Esophagus (tissue), 2 donors: Measurements from ENCODE around the gene IL17RB. TPM values are rescaled to one million over a fixed set of nuclear protein-coding genes. Genes with fewer than 3 reads are reported as not detected.

Experiments
- H3K27ac ChIP-seq, 2 donors: one replicate each; pipeline ENCODE4 v1.5.1; 2013; ENCODE audit warnings: low read depth in 2 of 2, mild to moderate bottlenecking in 2 of 2, inconsistent platforms in 1 of 2, low read length in 1 of 2, moderate library complexity in 1 of 2
- H3K27me3 ChIP-seq, 2 donors: one replicate each; pipeline ENCODE4 v1.6.1; 2013; ENCODE audit warnings: low read length in 2 of 2, control low read depth in 1 of 2, mild to moderate bottlenecking in 1 of 2; ENCODE audit not compliant: insufficient read depth in 2 of 2, control insufficient read depth in 1 of 2
- H3K36me3 ChIP-seq, 2 donors: one replicate each; pipeline ENCODE4 v1.6.1; 2013; ENCODE audit warnings: low read length in 1 of 2; ENCODE audit not compliant: control insufficient read depth in 2 of 2, insufficient read depth in 2 of 2
- H3K4me1 ChIP-seq, 2 donors: one replicate each; pipeline ENCODE4 v1.6.1; 2013; ENCODE audit warnings: low read length in 1 of 2; ENCODE audit not compliant: control insufficient read depth in 2 of 2, insufficient read depth in 2 of 2
- H3K4me3 ChIP-seq, 2 donors: one replicate each; pipeline ENCODE4 v1.5.1; 2013; ENCODE audit warnings: low read length in 2 of 2, mild to moderate bottlenecking in 2 of 2, low read depth in 1 of 2, moderate library complexity in 1 of 2
- H3K9me3 ChIP-seq, 2 donors: one replicate each; pipeline ENCODE4 v1.6.1; 2013; ENCODE audit warnings: mild to moderate bottlenecking in 2 of 2, low read depth in 1 of 2, low read length in 1 of 2, moderate library complexity in 1 of 2; ENCODE audit not compliant: control insufficient read depth in 2 of 2, insufficient read depth in 1 of 2
- WGBS, 2 donors: extraction: QIAGEN DNeasy Blood & Tissue Kit; methylation state at CpG; one replicate each; pipeline ENCODE4 v1.1.7; 2013; 5-methylcytosine and 5-hydroxymethylcytosine counted together
- polyA plus RNA-seq, 2 donors: library from polyadenylated mRNA; stranded (reverse); fragments of 200-250 nt; gene quantifications; one replicate each; pipeline ENCODE4 v1.2.3, GENCODE V29; 2013
- donor health status: healthy with polysubstance abuse.
- donor health status: Bipolar disorder and iron deficiency.

The IL17RB gene
- polyA plus RNA-seq, 2 donors, result 0.42 to 0.81 TPM

DNA sequence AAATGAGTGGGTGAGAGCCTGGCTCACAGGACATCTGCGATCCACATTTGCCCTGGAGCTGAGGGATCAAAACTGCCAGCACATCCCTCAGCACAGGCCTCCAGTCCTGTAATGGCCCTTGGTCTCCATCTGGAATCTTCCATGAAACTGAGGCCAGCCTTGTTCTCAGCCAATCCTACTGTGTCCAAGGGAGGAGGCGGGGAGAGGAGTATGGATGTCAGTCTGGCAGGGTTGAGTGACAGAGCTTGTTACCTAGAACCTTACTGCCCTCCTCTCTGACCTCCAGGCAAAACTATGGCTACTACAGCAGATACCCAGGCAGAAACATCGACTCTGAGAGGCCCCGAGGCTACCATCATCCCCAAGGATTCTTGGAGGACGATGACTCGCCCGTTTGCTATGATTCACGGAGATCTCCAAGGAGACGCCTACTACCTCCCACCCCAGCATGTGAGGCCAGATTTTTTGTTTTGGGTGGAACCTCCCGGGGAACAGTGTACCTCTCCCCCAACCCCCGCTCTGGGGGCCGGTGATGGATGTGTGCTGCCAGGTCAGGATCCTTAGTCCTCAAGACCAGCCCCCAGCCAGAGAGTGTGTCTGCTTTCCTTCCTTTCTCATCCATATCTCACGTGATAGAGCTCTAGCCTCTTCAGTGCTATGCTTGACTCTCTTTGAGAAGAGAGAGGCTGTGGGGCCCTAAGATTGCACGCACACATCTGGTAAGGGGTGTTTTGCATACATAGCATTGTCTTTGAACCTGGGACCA is 41.5 kb upstream of the IL17RB start:
- peaks cover 5 to 6% of the 10 kb centered on the region in 2 donors for H3K4me1 ChIP-seq
- no peaks in the 10 kb centered on the region for H3K9me3 ChIP-seq
- no peaks in the 10 kb centered on the region for H3K27me3 ChIP-seq
- WGBS, 2 donors, result 45 to 65% methylated on average over 14 of the region's 14 CpGs
- H3K36me3 ChIP-seq, result no peaks in the 10 kb centered on the region
- no peak overlapping the region for H3K4me3 ChIP-seq
- no peak overlapping the region for H3K27ac ChIP-seq

DNA sequence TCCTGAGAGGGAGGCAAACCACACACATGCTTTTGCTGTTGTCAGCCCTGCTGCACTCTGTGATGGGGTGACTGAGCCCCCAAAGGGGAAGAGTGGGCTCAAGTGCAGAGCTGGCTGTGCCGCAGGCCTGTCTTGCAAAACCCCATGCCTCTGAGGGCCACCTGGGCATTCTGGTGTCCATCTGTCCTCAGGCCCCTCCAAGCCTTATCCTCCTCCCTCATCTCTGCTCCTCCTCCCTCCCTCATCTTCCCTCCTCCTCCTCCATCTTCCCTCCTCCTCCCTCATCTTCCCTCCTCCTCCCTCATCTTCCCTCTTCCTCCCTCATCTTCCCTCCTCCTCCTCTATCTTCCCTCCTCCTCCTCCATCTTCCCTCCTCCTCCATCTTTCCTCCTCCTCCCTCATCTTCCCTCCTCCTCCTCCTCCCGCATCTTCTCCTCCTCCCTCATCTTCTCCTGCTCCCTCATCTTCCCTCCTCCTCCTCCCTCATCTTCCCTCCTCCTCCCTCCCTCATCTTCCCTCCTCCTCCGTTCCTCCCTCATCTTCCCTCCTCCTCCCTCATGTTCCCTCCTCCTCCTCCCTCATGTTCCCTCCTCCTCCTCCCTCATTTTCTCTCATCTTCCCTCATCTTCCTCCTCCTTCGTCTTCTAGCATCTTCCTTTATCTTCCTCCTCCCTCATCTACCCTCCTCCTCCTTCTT is 40.8 kb upstream of the IL17RB start:
- Histone ChIP-seq H3K4me1 (peaks cover 1% of the 10 kb centered on the region in 2 donors), H3K27me3 (no peaks in the 10 kb centered on the region), H3K36me3 (no peaks in the 10 kb centered on the region), H3K9me3 (no peaks in the 10 kb centered on the region), H3K4me3 (no peak overlapping the region), H3K27ac (no peak overlapping the region)
- WGBS, 2 donors, result 73 to 84% methylated on average over 4 of the region's 4 CpGs

DNA sequence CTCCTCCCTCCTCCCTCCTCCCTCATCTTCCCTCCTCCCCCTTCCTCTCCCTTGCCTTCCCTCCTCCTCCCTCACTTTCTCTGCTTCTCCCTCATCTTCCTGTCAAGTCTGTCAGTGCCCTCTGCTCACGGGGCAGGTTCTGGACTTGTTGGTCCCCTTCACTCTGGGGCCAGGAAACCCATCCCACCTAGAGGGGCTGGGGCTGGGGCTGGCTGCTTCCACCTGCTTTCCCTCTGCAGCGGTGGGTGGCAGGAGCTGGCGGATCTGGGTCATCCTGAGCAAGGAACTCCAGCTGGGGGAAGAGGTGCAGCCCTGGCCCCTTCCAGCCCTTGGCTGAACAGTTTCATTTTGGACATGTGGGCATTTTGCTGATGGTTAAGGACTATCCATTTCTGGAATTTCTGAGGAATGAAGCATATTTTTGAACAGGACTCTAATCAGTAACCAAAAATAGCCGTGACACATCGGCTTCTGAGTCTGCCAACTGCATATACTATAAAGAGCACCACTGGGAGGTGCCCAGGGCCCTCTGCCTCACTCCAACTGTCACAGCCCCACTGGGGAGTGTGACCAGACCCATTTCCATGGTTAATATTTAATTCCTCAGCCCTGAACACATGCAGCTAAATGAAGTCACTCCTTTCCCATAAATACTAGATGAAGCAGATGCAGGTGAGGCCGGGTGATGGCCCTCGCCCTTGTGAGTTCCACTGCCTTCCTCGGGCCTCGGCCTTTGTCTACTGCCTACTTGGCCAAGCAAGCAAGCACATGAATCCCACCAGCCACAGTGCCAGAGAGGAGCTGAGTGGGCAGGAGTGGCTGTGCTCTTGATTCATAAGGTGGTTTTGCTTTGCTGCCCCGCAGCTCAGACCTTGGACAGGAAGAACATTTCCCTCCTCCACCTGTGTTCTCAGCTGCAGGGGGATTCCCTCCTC is 39.9 kb upstream of the IL17RB start:
- Histone ChIP-seq H3K36me3 (no peaks in the 10 kb centered on the region), H3K9me3 (no peaks in the 10 kb centered on the region), H3K4me3 (no peak overlapping the region), H3K27me3 (no peaks in the 10 kb centered on the region), H3K4me1 (no peaks in the 10 kb centered on the region), H3K27ac (no peak overlapping the region)
- WGBS, 2 donors, result 59 to 76% methylated on average over 10 of the region's 10 CpGs

DNA sequence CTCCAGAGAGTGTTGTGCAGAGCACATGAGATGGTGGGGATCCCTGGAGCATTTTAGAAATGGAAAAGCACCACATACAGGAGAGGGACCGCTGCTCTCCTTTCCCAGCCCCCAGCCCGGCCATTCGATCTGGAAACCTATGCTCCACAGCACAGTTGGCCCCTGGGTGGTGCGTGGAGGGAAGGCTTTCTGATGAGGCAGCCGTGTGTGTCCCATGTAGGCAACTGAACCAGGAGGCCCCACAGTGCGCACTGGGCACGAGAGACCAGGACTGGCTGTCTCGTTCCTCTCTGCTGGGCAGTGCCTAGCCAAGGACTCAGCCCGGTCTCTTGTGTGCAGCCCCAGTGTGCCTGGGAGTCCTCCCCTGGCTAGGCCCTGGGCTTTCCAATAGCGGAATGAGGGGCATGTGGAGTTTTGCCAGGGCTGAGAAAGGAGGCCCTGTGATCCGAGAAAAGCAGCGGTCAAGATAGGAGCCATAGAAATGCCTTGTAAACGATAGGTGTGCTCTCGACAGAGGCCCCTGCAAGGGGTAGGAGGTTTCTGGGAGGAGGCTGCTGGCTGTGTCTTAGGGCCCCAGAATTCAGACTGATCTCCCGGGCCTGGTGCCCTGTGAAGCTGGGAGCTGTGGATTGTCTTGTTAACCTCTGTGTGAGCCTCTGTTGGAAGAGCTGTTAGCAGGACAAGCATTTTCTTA is 39.1 kb upstream of the IL17RB start:
- 80 to 88% methylated on average over 15 of the region's 15 CpGs for WGBS, 2 donors

DNA sequence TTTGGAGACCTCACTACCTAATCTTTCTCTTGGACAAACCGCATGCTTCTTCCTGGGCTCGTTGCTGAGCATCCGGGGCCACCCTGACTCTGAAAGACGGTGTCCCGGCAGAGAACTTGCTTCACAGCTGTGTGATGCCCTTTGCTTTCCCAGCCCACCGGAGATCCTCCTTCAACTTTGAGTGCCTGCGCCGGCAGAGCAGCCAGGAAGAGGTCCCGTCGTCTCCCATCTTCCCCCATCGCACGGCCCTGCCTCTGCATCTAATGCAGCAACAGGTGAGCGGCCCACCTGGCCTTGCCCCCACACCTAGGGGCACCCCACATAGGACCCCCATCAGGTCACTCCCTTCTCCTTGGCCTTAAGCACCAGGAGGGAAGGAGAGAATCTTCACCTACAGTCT is 37.9 kb upstream of the IL17RB start:
- Histone ChIP-seq H3K27ac (no peak overlapping the region), H3K27me3 (no peaks in the 10 kb centered on the region), H3K36me3 (no peaks in the 10 kb centered on the region), H3K4me1 (no peaks in the 10 kb centered on the region), H3K4me3 (no peak overlapping the region), H3K9me3 (no peaks in the 10 kb centered on the region)
- 94% methylated on average over 13 of the region's 13 CpGs for WGBS, 2 donors

More for the DNA sequence above, 39.1 kb upstream of the IL17RB start:
- no peak overlapping the region for H3K27ac ChIP-seq
- H3K4me3 ChIP-seq, result no peak overlapping the region
- no peaks in the 10 kb centered on the region for H3K9me3 ChIP-seq
- H3K4me1 ChIP-seq, result no peaks in the 10 kb centered on the region
- H3K27me3 ChIP-seq, result no peaks in the 10 kb centered on the region
- H3K36me3 ChIP-seq, result no peaks in the 10 kb centered on the region

DNA sequence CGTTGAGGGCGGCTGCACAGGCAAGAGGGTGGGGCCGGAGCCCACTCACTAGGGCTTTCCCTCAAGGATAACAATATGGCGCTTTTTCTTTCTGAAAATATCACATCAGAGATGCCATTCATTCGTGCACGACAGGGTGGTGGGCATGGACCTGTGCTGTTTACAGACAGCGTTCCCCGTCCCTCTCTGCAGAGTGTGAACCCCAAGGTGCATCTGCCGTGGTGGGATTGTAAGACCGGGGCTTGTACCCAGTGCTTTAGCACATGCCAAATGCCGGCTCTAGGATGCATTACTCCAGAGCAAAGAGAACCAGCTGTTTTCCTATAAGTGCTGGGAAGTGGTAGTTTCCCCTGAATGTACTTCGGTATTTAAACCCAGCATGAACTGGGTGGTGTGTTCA is 37.1 kb upstream of the IL17RB start:
- no peaks in the 10 kb centered on the region for H3K4me1 ChIP-seq
- H3K27me3 ChIP-seq, result no peaks in the 10 kb centered on the region
- H3K36me3 ChIP-seq, result no peaks in the 10 kb centered on the region
- H3K27ac ChIP-seq, result no peak overlapping the region
- 85 to 90% methylated on average over 12 of the region's 12 CpGs for WGBS, 2 donors
- no peak overlapping the region for H3K4me3 ChIP-seq
- no peaks in the 10 kb centered on the region for H3K9me3 ChIP-seq

DNA sequence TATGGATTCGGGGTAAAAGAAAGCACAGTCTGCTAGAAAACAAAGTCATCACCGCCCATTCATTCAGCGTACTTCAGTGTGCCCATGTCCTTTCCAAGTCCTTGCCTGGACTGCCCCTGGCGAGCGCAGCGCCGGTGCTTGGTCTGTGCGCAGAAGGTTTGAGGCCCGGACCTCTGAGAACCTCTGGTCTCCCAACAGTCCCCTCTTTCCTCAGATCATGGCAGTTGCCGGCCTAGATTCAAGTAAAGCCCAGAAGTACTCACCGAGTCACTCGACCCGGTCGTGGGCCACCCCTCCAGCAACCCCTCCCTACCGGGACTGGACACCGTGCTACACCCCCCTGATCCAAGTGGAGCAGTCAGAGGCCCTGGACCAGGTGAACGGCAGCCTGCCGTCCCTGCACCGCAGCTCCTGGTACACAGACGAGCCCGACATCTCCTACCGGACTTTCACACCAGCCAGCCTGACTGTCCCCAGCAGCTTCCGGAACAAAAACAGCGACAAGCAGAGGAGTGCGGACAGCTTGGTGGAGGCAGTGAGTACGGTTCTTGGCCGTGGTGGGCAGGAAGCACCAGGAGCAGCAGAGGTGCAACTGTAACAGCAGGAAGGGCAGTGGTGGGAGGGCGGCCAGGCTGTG is 36.5 kb upstream of the IL17RB start:
- no peak overlapping the region for H3K4me3 ChIP-seq
- WGBS, 2 donors, result 87 to 91% methylated on average over 28 of the region's 28 CpGs
- H3K27ac ChIP-seq, result no peak overlapping the region
- H3K4me1 ChIP-seq, result no peaks in the 10 kb centered on the region
- H3K36me3 ChIP-seq, result no peaks in the 10 kb centered on the region
- no peaks in the 10 kb centered on the region for H3K9me3 ChIP-seq
- H3K27me3 ChIP-seq, result no peaks in the 10 kb centered on the region

DNA sequence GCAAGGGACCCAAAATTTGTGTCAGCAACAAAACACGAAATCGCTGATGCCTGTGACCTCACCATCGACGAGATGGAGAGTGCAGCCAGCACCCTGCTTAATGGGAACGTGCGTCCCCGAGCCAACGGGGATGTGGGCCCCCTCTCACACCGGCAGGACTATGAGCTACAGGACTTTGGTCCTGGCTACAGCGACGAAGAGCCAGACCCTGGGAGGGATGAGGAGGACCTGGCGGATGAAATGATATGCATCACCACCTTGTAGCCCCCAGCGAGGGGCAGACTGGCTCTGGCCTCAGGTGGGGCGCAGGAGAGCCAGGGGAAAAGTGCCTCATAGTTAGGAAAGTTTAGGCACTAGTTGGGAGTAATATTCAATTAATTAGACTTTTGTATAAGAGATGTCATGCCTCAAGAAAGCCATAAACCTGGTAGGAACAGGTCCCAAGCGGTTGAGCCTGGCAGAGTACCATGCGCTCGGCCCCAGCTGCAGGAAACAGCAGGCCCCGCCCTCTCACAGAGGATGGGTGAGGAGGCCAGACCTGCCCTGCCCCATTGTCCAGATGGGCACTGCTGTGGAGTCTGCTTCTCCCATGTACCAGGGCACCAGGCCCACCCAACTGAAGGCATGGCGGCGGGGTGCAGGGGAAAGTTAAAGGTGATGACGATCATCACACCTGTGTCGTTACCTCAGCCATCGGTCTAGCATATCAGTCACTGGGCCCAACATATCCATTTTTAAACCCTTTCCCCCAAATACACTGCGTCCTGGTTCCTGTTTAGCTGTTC is 35.0 kb upstream of the IL17RB start:
- Histone ChIP-seq H3K4me1 (no peaks in the 10 kb centered on the region), H3K27ac (no peak overlapping the region), H3K4me3 (no peak overlapping the region), H3K36me3 (no peaks in the 10 kb centered on the region), H3K9me3 (no peaks in the 10 kb centered on the region), H3K27me3 (no peaks in the 10 kb centered on the region)
- WGBS, 2 donors, result 92 to 95% methylated on average over 24 of the region's 24 CpGs
